Colonic mucosa (tissue), 4 donors: ENCODE results near the gene HIP1. TPM values are rescaled to one million over a fixed set of nuclear protein-coding genes. Genes with fewer than 3 reads are reported as not detected.

Experiments used
- DNase-seq: peaks from one replicate; pipeline ENCODE4 v3.0.0-alpha.2; 2020
- H3K27ac ChIP-seq: fragments of 200-600 bp; one replicate; pipeline ENCODE4 v1.8.0; 2021
- H3K27me3 ChIP-seq: fragments of 200-600 bp; one replicate; pipeline ENCODE4 v1.8.0; 2021
- H3K36me3 ChIP-seq: fragments of 200-600 bp; one replicate; pipeline ENCODE4 v1.8.0; 2021
- H3K4me1 ChIP-seq: fragments of 200-600 bp; one replicate; pipeline ENCODE4 v1.8.0; 2021; ENCODE audit warnings: mild to moderate bottlenecking
- H3K4me3 ChIP-seq: fragments of 200-600 bp; one replicate; pipeline ENCODE4 v1.8.0; 2021
- H3K9ac ChIP-seq, 2 donors: one replicate each; pipeline ENCODE4 v1.7.0; 2013; ENCODE audit warnings: control low read depth in 2 of 2, low read depth in 2 of 2, low read length in 2 of 2
- H3K9me3 ChIP-seq: fragments of 200-600 bp; one replicate; pipeline ENCODE4 v1.8.0; 2021
- intact Hi-C: fragments of 100-400 bp; cut with DNase I; formaldehyde crosslinking; loops from one replicate; pipeline ENCODE4 v1.14.1; 2022
- total RNA-seq, 2 donors: library from RNA; stranded (reverse); fragmentation: NEBNext Ultra II Directional in 1 of 2; extraction: Animal tissue kit (Norgen Biotek cat#: 25700) in 1 of 2; gene quantifications; one replicate each; pipeline ENCODE4 v1.2.1, GENCODE V29; 2021
- TF ChIP-seq, protein P1 (sequence below): fragments of 200-600 bp; IDR thresholded peaks from one replicate; pipeline ENCODE4 v1.8.0; 2022; ENCODE audit warnings: antibody characterized with exemption, mild to moderate bottlenecking
- donor health status: healthy.
- donor health status: DM: no; HTN: no; CAD: no.
- donor health status: DM: no; HTN: no; CAD: no.

Gene HIP1
- total RNA-seq, 2 donors from 2014 or later: 4.8 to 5.5 TPM

DNA sequence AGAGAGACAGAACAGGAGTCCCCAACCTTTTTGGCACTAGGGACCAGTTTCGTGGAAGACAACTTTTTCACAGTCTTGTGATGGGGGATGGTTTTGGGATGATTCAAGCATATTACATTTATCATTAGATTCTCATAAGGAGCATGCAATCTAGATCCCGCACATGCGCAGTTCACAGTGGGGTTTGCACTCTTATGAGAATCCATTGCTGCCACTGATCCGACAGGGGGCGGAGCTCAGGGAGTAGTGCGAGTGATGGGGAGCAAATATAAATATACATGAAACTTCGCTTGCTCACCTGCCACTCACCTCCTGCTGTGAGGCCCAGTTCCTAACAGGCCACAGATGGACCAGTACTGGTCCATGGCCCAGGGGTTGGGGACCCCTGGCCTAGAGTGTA is 19.1 kb upstream of the HIP1 start:
- intact Hi-C loops: no loop called here
- Histone ChIP-seq H3K9me3 (no peaks in the 10 kb centered on the region), H3K9ac (no peak overlapping the region), H3K27ac (no peak overlapping the region), H3K27me3 (no peaks in the 10 kb centered on the region), H3K4me1 (no peaks in the 10 kb centered on the region), H3K4me3 (no peak overlapping the region), H3K36me3 (no peaks in the 10 kb centered on the region)
- DNase-seq: no peak
- TF ChIP-seq, protein P1, sequence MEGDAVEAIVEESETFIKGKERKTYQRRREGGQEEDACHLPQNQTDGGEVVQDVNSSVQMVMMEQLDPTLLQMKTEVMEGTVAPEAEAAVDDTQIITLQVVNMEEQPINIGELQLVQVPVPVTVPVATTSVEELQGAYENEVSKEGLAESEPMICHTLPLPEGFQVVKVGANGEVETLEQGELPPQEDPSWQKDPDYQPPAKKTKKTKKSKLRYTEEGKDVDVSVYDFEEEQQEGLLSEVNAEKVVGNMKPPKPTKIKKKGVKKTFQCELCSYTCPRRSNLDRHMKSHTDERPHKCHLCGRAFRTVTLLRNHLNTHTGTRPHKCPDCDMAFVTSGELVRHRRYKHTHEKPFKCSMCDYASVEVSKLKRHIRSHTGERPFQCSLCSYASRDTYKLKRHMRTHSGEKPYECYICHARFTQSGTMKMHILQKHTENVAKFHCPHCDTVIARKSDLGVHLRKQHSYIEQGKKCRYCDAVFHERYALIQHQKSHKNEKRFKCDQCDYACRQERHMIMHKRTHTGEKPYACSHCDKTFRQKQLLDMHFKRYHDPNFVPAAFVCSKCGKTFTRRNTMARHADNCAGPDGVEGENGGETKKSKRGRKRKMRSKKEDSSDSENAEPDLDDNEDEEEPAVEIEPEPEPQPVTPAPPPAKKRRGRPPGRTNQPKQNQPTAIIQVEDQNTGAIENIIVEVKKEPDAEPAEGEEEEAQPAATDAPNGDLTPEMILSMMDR: no peak

DNA sequence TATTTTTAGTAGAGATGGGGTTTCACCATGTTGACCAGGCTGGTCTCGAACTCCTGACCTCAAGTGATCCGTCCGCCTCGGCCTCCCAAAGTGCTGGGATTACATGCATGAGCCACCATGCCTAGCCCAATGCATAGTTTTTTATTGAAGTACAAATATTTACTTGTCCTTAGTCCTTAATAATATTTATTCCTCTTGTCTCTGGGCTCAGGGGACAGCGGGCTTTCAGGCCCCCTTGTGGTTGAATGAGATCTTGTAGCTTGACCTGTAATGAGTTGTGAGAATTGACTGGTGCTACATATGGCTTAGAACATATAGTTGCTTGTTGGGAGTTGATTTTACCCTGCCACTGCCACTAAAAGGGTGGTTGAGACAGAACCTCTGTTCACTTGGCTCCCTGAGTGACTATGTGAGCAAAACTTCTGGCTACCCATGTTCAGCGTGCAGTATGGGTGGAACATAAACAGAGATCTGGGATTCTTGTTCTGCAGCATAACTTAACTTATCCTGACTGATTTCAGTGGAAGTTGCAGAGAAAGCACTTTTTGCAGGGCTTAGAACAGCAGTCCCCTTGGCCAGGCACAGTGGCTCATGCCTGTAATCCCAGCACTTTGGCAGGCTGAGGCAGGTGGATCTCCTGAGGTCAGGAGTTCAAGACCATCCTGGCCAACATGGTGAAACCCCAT is 18.4 kb upstream of the HIP1 start:
- Histone ChIP-seq H3K27ac (no peak overlapping the region), H3K4me3 (no peak overlapping the region), H3K27me3 (no peaks in the 10 kb centered on the region), H3K9me3 (no peaks in the 10 kb centered on the region), H3K36me3 (no peaks in the 10 kb centered on the region), H3K4me1 (no peaks in the 10 kb centered on the region), H3K9ac (no peak overlapping the region)
- DNase-seq: no peak
- TF ChIP-seq, protein P1: no peak
- intact Hi-C loops: no loop called here

DNA sequence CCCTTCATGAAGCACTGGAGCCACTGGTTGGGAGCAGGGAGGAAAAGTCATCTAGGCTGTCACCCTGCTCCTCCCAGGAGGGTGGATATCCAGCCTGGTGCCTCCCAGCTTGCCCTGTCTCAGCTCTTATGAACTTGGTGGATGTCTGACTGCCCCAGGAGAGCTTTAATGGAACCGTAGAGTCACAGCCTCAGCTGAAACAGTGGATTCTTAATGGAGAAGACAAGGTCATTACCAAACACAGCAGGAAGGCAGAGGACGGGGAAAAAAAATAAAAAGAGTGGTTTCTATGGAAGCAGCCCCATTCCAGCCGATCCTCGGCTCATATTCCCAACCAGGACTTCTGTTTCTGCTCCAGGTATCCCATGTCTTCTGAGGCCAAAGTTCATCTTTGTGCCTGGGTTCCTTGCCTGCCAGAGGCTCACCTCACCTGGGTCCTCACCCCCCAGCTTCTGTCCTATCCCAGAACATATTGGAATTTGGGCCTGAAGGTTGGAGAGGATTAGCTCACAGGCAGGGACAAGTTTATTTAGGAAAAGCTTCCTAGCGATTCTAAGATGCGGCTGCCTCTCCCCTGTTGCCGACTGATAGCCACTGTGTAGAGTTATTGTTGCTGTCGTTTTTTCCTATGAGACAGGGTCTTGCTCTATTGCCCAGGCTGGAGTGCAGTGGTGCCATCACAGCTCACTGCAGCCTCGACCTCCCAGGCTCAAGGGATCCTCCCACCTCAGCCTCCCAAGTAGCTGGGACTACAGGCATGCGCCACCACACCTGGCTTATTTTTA is 17.7 kb upstream of the HIP1 start:
- H3K9me3 ChIP-seq: no peaks in the 10 kb centered on the region
- no peak overlapping the region for H3K27ac ChIP-seq
- DNase-seq: no peak
- H3K27me3 ChIP-seq: no peaks in the 10 kb centered on the region
- H3K4me3 ChIP-seq: no peak overlapping the region
- no peak overlapping the region for H3K9ac ChIP-seq
- no peaks in the 10 kb centered on the region for H3K4me1 ChIP-seq
- TF ChIP-seq, protein P1: no peak
- intact Hi-C loops: no loop called here
- no peaks in the 10 kb centered on the region for H3K36me3 ChIP-seq

DNA sequence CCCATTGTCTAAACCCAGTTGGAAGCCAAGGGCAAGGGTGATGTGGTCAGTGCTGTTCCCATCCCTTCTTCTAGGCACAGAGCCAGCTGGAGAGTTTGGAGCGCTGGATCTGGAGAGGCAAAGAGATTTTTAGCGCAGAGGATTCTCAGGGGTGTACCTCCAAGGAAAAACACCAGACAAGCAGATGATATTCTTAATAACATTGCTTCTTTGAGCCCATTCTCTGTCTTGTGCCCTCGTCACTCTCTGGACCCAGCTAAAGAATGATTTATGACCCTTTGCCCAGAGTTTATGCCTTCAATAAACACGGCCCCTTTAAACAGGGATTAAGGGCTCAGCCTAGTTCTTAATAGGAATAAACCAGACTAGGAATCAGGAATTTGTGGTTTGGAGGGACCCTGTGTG is 4.7 kb upstream of the HIP1 start:
- no peak overlapping the region for H3K27ac ChIP-seq
- no peaks in the 10 kb centered on the region for H3K27me3 ChIP-seq
- no peak overlapping the region for H3K9ac ChIP-seq
- no peak for DNase-seq
- no peaks in the 10 kb centered on the region for H3K36me3 ChIP-seq
- no peak overlapping the region for H3K4me3 ChIP-seq
- H3K4me1 ChIP-seq: no peaks in the 10 kb centered on the region
- TF ChIP-seq, protein P1: no peak
- intact Hi-C loops: no loop called here
- no peaks in the 10 kb centered on the region for H3K9me3 ChIP-seq

DNA sequence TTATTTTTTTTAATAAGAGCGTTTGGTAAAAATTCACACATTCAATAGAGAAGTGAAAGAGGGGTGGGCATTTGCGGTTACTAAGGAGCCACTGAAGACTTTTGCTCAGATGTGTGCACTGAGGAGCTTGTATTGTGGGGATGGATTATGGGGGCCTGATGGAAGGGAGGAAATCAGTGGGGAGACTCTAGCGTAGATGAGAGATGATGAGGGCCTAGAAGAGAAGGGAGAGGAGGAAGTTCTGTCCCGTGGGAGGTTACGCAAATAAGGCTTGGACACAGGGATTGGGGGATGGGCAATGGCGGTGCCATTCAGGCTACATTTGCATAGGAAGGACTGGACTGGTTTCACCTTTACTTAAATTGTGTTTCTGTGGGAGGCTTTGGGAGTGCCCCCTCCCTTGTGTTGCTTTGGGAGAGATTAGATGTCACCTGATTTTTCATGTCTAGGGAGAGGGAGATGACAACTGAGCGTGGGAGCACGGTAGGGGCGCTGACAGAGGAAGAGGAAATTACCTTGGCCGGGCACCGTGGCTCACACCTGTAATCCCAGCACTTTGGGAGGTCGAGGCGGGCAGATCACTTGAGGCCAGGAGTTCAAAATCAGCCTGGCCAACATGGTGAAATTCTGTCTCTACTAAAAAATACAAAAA is 2.2 kb upstream of the HIP1 start:
- TF ChIP-seq, protein P1: no peak
- no peak overlapping the region for H3K9ac ChIP-seq
- H3K36me3 ChIP-seq: no peaks in the 10 kb centered on the region
- H3K4me3 ChIP-seq: no peak overlapping the region
- H3K27ac ChIP-seq: no peak overlapping the region
- no peaks in the 10 kb centered on the region for H3K27me3 ChIP-seq
- intact Hi-C loops: no loop called here
- peak; percentile 71 for DNase-seq
- no peaks in the 10 kb centered on the region for H3K9me3 ChIP-seq
- no peaks in the 10 kb centered on the region for H3K4me1 ChIP-seq
